Measurements from ENCODE around the gene SEC31B. TPM values are rescaled to one million over a fixed set of nuclear protein-coding genes. Genes with fewer than 3 reads are reported as not detected.

The SEC31B gene
- total RNA-seq, 1 experiment from 2014 or later: 6.3 TPM

DNA sequence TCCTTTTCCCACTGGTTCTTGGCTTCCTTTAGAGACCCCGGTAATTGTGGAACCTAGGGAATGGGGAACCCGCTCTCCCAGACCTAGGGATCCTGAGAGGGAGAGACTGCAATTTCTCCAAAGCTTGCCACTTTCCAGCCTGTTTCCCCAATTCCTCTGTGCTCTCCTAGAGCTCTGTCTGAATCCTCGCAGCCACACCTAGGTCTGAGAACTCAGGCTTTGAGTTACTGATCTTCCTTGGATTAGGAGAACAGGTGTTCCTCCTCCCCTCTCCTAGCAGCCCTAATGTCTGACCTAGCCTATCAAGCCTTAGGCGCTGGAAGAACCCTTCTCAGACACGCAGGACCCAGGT, 36.9 kb downstream of the SEC31B start:
- Histone ChIP-seq H3K9ac (ENCODE audit: extremely low read depth, insufficient read length, low read length) (no peak overlapping the region), H4K5ac (ENCODE audit: insufficient read length, low read depth, low read length) (no peak overlapping the region), H2BK120ac (ENCODE audit: low read depth, low read length, poor library complexity, severe bottlenecking) (no peak overlapping the region), H2AFZ (ENCODE audit: low read length) (no peak overlapping the region), H3K18ac (ENCODE audit: insufficient read length, low read depth, low read length) (no peak overlapping the region), H2BK5ac (ENCODE audit: insufficient read length, low read length) (no peak overlapping the region), H3K4me2 (ENCODE audit: insufficient read depth, insufficient read length, low read length) (peak overlapping the region; percentile 67), H3K56ac (ENCODE audit: insufficient read length, low read depth, low read length) (no peak overlapping the region), H3K23ac (ENCODE audit: insufficient read length, low read depth, low read length) (no peak overlapping the region), H2BK20ac (ENCODE audit: low read depth, low read length, poor library complexity, severe bottlenecking) (no peak overlapping the region), H3K27ac (ENCODE audit: insufficient read length, low read depth, low read length) (no peak overlapping the region), H4K8ac (replicated peaks; ENCODE audit: insufficient read length, low read depth, low read length) (no peak overlapping the region), H2BK15ac (ENCODE audit: low read depth, low read length) (no peak overlapping the region), H4K91ac (ENCODE audit: insufficient read length, low read depth, low read length) (no peak overlapping the region), H3T11ph (ENCODE audit: low read length) (no peak overlapping the region), H2BK12ac (ENCODE audit: insufficient read length, low read depth, low read length) (no peak overlapping the region), H2AK5ac (ENCODE audit: insufficient read length, low read length) (no peak overlapping the region), H3K9me3 (ENCODE audit: control insufficient read depth, low read depth, low read length) (no peaks in the 10 kb centered on the region), H3K79me2 (ENCODE audit: insufficient read depth, low read length) (no peaks in the 10 kb centered on the region), H4K20me1 (ENCODE audit: control insufficient read depth, insufficient read depth, insufficient read length) (no peaks in the 10 kb centered on the region), H3K4ac (ENCODE audit: low read depth, low read length) (no peak overlapping the region), H3K27me3 (ENCODE audit: insufficient read depth, low read length) (peaks cover 63% of the 10 kb centered on the region), H3K4me1 (ENCODE audit: insufficient read depth, low read length) (peaks cover 7% of the 10 kb centered on the region), H3K79me1 (ENCODE audit: insufficient read depth, low read depth, low read length, poor library complexity, severe bottlenecking) (no peaks in the 10 kb centered on the region), H3K23me2 (ENCODE audit: insufficient read length, low read depth, low read length, poor library complexity, severe bottlenecking) (peaks cover 8% of the 10 kb centered on the region), H3K14ac (ENCODE audit: insufficient read depth, low read length) (no peak overlapping the region)
- Mint-ChIP-seq H3K36me3 (ENCODE audit: insufficient read depth in 1 of 3, low read depth in 3 of 3) (peaks cover 2 to 7% (median 5%) of the 10 kb centered on the region in 3 experiments; a peak in 4 of 7 replicates), H3K4me3 (peak overlapping the region; percentile 57 to 80), H3K9me3 (0 out of 5 replicates have a peak, but pooled peaks cover 0 to 3% of the 10 kb centered on the region in 2 experiments), H3K4me1 (peaks cover 50 to 52% of the 10 kb centered on the region in 2 experiments), H3K27ac (no peak overlapping the region), H3K27me3 (ENCODE audit: low read depth) (peaks cover 96% of the 10 kb centered on the region)
- DNase-seq: no peak
- TF ChIP-seq, protein P1, sequence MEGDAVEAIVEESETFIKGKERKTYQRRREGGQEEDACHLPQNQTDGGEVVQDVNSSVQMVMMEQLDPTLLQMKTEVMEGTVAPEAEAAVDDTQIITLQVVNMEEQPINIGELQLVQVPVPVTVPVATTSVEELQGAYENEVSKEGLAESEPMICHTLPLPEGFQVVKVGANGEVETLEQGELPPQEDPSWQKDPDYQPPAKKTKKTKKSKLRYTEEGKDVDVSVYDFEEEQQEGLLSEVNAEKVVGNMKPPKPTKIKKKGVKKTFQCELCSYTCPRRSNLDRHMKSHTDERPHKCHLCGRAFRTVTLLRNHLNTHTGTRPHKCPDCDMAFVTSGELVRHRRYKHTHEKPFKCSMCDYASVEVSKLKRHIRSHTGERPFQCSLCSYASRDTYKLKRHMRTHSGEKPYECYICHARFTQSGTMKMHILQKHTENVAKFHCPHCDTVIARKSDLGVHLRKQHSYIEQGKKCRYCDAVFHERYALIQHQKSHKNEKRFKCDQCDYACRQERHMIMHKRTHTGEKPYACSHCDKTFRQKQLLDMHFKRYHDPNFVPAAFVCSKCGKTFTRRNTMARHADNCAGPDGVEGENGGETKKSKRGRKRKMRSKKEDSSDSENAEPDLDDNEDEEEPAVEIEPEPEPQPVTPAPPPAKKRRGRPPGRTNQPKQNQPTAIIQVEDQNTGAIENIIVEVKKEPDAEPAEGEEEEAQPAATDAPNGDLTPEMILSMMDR (conservative IDR thresholded peaks at IDR 0.05): no peak; the same call in 1 of the 3 replicates
- WGBS (ENCODE audit: extremely low coverage, insufficient read length, low lambda C conversion rate): no CpG with 5 or more reads among the region's 5 CpGs
